Measurements from ENCODE around the gene MSH3.
A peak's percentile ranks its signal among the peaks of the same experiment; 100 is the strongest.
"Not testable (repeated sequence)": the region's sequence is repeated elsewhere in the genome, so short reads cannot be mapped to it uniquely, and the experiment has no call there.

The MSH3 gene

GRCh38 chr5:80706835-80707447, 52.5 kb downstream of the MSH3 start:
- peak; percentile 58 for DNase-seq (ENCODE audit: low spot score)

DNA sequence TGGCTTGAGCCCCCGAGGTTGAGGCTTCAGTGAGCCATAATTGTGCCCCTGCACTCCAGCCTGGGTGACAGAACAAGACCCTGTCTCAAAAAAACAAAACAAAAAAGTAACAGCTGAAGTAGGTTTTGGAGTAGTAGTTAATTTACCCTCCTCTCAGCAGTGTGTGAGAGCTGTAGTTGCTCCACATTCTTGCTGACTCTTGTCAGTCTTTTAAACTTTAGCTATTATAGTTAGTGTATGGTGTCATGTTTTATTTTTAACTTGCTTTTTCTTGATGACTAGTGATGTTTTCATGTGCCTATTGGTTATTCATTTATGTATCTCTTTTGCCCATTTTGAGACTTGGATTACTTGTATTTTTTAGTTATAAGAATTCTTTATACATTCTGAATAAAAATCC, 53.2 kb downstream of the MSH3 start:
- DNase-seq (ENCODE audit: low spot score): no peak

DNA sequence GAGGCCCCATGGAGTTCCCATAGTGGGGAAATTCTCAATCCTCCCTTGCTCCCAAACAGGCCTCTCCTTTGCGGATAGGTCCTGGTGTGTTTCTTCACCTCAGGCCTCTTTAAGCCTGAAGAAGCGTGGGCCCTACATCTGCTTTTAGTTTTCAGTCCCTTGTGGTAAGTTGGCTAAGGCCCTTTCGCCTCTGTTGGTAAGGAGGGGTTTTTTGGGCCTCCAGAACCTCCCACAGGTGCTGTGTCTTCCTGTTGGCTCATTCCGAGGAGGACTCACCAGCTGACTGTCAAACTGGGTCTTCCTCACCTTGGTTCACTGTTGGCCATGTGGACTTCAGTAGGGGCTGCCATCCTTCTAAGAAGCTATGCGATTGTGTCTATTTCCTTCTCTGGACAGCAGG, 56.8 kb downstream of the MSH3 start:
- no peak for DNase-seq (ENCODE audit: low spot score)

GRCh38 chr5:80711938-80712337, 57.5 kb downstream of the MSH3 start:
- DNase-seq (ENCODE audit: low spot score): peak; percentile 18

DNA sequence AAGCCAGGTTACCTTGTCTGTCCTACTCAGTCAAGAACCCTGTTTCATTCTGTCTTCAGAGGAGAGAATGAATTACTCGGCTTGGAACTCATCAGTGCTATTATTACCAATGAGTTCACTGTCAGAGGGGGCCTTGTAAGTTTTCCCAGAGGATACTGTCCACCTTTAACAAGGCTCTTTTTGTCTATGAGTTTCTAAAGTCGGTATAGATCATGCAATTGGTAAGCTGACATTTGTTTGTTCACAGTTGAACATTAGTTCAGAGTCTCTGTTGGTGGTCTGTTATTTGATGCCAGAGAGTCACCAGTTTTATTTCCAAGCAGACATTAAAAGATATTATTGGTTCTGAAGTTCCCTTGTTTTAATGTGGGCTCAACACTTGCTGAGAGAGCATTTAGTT, 58.5 kb downstream of the MSH3 start:
- no peak for DNase-seq (ENCODE audit: low spot score)

DNA sequence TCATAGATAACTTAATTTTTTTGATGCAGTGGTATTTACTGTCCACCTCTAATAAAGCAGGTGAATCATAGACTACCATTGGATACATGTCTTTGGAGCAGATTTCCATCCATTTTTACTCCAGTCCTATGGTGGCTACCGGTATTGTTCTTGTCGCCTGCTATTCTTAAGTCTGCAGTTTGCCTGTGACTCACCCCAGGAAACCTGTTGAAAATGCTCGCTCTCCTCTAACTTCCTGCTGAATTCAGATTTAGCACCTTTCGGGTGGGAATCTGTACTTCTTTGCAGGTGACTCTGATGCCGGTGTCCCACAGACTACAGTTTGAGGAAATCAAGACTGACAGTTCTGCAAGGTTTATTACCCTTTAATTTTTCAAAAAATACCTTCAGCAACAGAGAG, 59.2 kb downstream of the MSH3 start:
- DNase-seq (ENCODE audit: low spot score): peak; percentile 46

DNA sequence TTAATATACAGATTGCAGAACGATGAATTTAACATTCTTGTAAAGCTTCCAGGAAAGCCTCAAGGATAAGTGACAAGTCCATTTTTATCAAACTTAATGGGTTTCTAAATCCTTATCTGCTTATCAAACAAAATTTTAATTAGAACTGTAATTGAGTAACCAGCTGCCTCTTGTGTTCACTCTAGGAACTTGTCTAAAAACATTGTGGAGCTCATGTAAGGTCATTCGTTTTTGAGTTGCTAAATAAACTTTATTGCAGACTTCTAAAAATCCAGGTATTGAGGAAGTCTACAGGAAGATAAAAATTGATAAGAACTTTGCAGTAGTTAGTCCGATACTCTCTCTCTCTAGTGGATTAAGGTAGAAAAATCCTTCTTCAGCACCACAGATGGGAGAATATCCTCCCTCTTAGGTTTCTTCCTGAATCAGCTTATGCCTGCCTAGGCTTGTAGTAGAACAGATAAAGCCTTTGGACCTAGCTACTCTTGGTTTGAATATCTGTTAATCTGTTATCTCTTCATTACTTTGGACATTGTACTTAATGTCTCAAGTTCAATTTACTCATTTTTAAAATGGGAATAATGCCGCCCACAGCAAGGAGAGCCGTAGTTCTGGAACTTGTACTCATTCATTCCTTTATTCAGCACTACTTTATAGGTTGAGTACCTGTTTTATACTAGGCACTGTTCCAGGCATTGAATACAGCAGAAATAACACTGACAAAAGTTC, 60.3 kb downstream of the MSH3 start:
- no peak for DNase-seq (ENCODE audit: low spot score)

DNA sequence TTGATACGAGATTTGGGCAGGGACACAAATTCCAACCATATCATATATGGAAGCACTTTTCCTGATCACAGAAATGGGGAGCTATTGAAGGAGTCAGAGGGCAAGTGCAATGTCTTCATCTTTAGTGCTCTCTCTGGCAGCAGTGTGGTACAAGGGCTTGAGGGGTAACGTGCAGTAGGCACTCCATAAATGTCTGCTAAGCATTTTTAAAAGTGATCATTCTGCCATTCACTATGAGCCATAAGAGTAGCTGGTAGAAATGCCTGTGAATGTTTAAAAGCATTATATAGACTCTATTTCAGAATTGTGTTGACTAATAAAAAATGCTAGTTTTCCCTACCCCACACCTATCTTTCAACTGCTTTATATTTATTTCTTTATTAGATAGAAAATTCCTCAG, 61.4 kb downstream of the MSH3 start:
- no peak for DNase-seq (ENCODE audit: low spot score)

DNA sequence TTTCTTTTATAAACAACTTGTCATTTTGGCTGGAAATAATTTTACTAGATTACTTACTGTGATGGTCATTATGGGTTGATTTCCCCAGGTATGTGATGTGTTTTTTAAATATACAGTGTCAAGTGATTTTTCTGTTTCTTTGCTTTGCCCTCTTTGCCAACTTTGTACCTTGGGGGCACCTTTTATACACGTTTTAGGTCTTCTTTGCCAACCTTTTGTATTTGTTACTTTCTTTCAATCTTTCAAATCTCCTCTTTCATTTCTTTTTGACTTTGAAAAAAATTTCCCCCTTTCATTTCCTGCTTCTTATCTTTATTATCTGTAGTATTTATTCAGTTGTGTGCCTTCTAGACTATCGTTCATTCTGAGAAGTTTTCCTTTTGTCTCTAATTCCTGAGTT, 65.7 kb downstream of the MSH3 start:
- no peak for DNase-seq (ENCODE audit: low spot score)

DNA sequence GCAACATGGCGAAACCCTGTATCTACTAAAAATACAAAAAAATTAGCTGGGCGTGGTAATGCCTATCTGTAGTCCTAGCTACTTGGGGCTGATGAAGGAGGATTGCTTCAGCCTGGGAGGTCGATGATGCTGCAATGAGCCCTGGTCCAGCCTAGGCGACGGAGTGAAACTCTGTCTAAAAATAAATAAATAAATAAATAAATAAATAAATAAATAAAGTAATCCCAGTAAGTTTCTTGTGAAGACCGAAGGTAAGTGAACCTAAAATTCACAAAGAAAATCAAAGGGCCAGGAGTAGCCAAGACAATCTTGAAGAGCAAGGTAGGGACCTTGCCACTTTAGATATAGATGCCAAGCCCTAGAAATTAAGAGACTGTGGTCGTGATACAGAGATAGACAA, 68.5 kb downstream of the MSH3 start:
- DNase-seq (ENCODE audit: low spot score): no peak

DNA sequence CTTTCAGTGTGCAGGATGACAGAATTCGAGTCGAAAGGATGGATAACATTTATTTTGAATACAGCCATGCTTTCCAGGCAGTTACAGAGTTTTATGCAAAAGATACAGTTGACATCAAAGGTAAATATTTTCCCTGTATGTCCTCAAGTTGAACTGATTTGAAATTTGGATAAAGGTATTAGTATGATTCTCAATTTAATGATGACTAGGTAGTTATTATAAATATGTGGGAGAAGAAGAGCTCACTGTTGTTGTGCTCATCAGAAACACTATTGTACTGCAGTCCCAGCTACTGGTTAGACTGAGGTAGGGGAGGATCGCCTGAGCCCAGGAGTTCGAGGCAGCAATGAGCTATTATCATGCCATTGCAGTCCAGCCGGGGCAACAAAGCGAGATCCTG, 71.0 kb downstream of the MSH3 start:
- no peak for DNase-seq (ENCODE audit: low spot score)

DNA sequence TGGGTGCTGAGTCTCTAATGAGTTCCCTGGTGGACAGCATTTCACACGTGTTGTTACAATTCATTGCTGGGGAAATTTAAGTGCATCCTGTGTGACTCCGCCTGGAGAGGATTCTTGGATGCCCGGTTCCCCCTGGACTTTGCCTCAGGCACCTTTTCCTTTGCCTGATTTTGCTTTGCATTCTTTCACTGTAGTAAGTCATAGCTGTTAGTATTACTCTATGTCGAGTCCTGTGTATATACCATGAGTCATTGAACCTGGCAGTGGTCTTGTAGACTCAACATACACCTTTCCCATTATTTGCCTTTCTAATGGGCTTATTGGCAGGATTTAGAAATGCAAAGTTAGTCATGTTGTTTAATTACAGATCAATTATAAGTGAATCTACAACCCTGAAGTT, 82.3 kb downstream of the MSH3 start:
- no peak for DNase-seq (ENCODE audit: low spot score)

GRCh38 chr5:80738466-80738865, 84.0 kb downstream of the MSH3 start:
- no peak for DNase-seq (ENCODE audit: low spot score)

GRCh38 chr5:80739057-80739456, 84.6 kb downstream of the MSH3 start:
- no peak for DNase-seq (ENCODE audit: low spot score)

DNA sequence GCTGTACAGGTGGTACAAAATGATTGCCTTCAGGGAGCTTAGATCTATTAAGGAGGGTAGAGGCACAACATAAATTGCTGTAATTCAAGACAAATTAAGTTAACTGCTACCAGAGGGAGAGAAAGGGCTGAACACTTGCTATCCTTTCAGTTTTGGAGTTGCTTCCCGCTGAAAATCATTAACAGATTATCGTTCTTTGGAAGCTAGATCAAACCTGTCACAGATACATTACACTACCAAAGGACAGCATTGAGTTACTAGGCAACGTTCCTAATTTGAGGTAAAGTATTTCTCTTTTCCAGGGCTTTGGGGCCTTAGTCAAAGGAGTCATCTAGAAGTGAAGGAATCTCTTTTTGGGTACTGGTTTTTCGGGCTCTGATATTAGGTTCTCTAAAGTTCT, 85.0 kb downstream of the MSH3 start:
- no peak for DNase-seq (ENCODE audit: low spot score)

DNA sequence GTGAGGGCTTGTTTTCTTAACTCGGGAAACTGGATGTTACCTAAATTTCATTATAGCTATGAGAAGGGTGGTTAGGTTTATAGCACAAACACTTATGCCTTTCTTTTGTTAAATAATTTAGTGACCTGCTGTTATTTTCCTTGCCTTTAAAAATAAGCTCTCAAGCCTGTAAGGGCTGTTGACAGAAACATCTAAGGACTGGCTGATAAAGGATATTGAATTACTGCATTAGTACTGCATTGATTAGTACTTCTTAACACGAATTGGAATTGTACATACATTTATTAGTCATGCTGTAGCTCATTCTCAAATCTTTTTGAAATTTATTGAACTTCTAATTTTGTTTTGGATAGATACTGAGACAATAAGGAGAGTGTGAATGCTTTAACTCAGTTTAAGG, 85.4 kb downstream of the MSH3 start:
- no peak for DNase-seq (ENCODE audit: low spot score)

DNA sequence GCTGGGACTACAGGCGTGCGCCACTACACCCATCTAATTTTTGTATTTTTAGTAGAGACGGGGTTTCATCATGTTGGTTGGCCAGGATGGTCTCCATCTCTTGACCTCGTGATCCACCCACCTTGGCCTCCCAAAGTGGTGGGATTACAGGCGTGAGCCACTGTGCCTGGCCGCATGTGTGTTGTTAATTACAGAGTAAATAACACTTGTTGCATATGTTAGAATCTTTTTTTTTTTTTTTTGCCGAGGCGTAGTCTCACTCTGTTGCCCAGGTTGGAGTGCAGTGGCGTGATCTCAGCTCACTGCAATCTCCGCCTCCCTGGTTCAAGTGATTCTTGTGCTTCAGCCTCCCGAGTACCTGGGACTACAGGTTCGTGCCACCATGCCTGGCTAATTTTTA, 86.0 kb downstream of the MSH3 start:
- not testable (repeated sequence) for DNase-seq (ENCODE audit: low spot score)

DNA sequence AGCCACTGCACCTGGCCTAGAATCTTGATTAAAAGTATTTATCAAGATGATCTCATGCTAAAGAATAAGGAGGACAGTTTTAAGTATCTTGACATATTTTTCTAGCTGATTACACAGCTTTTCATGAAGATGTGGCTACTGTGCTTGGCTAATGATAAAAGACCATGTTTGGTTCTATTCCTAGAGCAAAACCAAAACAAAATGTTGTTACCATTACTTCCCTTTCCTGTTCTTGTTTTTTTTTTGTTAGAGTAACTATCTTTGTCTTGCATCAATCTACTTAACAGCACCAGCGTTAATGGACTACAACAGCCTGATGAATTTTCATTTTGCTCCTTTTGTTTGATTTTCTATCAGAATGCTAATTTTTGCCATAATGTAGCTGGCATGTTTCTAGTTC, 86.5 kb downstream of the MSH3 start:
- DNase-seq (ENCODE audit: low spot score): no peak

DNA sequence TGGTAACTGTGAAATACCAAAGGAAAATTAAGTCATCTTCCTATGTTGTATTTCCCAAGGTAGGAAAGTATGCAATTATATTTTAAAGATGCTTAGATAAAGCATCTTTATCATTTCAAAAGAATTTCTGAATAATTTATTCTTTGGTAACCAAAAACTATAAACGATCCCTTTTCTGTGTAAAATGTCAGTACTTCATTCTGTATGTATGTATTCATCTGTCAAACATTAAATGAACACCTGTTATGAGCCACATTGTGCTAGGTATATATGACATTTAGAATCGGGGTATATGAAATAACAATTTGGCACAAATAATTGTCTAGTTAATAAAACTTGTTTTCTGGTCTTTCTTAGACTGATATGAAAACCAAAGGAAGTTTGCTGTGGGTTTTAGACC, 89.7 kb downstream of the MSH3 start:
- DNase-seq (ENCODE audit: low spot score): no peak

DNA sequence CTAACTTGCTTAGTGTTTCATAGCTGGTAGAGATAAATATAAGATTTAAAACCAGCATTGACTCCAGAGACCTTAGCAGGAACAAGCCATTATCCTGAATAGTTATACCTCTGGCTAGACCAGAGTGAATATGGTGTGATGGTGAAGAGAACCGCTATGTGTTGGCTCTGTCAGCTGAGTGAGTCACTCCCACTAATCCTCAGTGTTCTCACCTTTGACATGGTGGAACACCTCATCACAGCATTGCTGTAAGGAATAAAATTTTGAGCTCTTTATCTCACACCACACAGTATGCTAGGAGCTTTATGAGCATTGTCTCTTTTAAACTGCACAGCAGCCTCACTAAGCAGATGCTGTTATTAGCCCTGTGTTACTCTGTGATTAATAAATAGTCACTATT, 91.0 kb downstream of the MSH3 start:
- DNase-seq (ENCODE audit: low spot score): no peak

- DNase-seq (ENCODE audit: low spot score): no peak
These were observed 93.5 kb downstream of the MSH3 start for GRCh38 chr5:80747922-80748321.

- DNase-seq (ENCODE audit: low spot score): no peak
These were observed 98.0 kb downstream of the MSH3 start for GRCh38 chr5:80752427-80752826.

DNA sequence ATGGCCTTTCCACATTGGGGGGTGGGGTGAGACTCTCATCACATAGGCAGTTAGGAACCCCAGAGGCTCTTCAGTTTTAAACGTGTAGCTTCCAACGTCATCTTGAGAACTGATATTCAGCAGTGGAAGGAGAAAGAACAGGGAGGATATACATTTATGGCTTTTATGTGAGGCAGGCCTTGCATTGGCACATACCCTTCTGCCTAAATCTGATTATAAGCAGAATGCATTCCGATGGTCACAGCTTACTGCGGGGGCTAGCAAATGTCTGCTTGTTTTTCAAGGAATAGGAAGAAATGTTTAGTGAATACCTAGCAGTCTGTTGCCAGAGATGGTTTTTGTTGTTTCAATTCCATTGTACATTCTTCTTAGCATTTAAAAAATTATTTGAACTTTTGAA, 99.3 kb downstream of the MSH3 start:
- DNase-seq (ENCODE audit: low spot score): no peak

- DNase-seq (ENCODE audit: low spot score): no peak
These were observed 100.4 kb downstream of the MSH3 start for GRCh38 chr5:80754900-80755299.
